CD1c-positive myeloid dendritic cell (primary cell): ENCODE measurements around the gene SPOCD1.

Experiments
- DNase-seq: peaks from one replicate; pipeline ENCODE4 v3.0.0-alpha.2; 2016; ENCODE audit errors: extremely low spot score

SPOCD1 gene

DNA sequence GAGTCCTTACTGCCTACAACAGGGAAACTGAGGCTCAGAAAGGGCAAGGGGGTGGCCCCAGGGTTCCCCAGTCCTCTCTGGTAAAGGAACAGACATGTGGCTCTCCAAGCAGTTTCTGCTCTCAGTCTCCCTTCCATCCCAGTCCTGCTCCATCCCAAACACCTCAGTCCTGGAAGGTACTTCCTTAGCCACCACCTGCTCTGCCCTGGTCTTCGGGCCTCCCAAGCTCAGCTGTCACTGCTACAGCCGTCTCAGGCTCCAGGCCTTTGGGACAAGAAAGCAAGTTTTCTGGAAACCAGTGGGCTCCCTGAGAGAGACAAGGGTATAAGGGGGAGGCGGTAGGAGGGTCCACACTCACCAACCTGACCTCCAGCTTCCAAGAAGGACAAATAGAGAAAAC is 28.6 kb downstream of the SPOCD1 start:
- no peak for DNase-seq

DNA sequence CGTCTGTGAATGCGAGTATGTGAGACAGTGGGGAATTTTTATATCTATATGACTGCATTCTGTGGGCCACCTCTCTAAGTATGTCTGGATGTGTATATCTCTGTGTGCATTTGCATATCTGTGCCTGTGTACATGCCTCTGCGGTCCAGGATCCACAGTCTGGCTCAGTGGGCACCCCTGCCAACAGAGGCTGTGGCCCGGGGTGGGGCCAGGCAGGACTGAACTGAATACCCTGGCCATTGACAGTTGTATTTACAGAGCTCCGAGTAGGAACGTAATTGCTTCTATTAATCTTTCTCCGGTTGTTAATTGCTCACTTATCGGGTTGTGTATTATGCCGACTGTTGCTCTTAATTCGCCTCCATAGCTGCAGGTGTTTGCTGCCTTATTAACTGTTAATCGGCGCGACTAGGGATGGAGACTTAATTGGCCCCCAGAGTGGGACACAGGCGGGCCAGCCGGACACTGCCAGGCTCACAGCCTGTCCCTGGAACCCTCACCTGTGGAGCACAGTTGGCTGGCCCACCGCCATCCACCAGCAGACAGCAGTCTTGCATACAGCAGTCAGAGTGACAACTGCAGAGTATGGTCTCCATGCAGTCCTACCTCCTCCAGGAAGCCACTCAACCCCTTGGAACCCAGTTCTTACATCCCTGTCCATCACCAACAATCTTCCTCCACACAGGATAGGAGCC is 29.3 kb downstream of the SPOCD1 start:
- no peak for DNase-seq

DNA sequence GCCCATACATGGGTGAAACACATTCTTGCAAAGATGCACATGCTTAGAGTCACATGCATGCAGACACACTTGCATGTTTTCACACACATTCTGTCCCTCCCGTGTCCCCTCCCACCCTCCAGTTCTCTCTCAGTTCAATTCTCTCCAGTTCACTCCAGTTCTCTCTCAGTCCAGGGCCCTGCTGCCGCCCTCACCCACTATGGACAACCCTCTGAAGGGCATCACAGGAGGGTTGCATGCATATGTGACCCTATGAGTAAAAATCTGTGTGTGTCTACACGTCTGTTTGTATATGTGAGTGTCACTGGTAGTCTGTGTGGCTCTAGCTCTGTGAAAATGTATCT is 29.9 kb downstream of the SPOCD1 start:
- DNase-seq = no peak

DNA sequence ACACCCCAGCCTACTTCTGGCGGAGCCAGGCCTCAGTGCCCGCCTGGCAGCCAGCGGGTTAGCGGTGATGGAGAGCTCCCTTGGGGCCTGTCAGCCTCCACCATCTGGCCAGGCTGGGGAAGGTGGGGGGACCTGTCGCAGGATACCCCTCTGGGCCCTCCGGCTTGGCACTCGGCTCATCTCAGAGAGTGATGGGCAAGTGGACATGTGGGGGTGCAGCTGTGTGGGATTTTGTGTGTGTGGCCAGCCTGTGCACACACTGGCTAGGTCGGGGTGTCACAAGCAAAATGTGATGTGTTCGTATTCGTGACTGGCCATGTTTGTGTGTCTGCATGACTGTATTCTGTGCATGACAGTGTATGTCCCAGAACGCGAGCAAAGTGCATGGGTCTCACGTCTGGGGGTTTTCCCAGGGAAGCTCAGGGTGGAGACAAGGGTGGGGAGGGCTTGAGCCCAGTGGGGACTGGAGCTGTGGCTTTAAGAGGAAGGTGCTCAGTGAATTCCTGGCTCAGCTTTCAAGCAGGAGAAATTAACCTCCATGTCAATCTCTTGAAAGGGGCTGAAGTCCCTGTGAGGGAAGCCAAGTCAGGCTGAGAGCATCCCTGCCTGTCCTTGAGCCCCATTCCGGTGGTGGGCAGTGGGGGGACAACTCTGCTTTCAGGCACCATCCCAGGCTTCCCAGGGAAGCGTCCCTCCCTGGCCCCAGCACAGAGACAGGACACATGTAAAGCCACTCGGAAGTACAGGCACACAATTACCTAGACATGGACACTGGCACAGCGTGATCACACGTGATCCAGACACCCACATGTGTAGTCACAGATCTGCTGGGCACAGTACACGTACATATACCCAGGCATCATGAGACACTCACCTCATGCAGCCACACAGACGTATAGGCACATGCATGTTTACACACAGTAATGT is 30.5 kb downstream of the SPOCD1 start:
- no peak for DNase-seq

DNA sequence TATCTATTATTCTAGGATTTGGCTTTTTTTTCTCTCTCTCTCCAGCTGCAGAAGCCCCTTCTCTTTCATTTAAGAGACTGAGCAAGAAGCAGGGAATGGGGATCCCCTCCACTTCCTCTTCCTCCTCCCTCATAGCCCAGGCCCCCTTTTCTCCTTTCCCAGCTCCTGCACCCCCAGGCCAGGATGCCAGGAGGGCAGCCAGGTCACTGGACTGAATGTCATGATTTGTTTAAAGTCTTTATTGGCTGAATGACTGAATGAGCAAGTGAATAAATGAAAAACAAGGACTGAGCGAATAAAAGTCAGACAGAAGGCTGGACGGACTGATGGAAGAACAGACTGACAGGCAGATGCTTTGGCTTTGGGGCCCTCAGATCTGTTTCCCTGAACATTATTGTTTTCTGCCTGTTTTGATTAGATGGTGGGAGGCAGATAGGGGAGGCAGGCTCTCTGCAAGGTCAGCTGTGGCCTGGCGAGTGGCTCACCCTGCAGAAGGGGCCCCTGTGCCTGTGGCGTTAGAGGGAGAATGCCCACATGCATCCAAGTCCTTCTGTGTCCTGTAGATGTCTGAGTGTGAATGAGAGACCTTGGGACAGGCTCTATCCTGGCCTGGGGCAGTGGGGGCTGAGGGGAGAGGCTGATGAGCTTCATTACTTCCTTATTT is 31.3 kb downstream of the SPOCD1 start:
- DNase-seq = no peak

DNA sequence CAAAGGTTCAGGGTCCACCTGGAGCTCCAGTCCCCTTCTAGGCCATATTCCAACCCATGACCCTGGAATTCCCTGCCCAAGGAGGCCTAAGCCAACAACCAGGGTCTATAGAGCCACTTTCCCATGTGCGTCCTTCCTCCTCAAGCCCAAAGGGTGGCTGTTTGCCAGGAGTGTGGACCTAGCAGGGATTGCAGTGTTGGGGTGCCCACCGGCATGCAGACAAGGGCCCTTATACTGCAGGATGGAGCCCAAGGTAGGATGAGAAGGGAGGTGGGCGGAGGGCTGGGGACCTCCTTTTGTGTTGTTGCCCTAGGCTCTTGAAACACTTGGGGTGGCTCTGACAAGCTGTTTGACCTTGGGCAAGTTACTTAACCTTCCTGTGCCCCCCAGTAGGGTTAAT is 32.0 kb downstream of the SPOCD1 start:
- DNase-seq = no peak

DNA sequence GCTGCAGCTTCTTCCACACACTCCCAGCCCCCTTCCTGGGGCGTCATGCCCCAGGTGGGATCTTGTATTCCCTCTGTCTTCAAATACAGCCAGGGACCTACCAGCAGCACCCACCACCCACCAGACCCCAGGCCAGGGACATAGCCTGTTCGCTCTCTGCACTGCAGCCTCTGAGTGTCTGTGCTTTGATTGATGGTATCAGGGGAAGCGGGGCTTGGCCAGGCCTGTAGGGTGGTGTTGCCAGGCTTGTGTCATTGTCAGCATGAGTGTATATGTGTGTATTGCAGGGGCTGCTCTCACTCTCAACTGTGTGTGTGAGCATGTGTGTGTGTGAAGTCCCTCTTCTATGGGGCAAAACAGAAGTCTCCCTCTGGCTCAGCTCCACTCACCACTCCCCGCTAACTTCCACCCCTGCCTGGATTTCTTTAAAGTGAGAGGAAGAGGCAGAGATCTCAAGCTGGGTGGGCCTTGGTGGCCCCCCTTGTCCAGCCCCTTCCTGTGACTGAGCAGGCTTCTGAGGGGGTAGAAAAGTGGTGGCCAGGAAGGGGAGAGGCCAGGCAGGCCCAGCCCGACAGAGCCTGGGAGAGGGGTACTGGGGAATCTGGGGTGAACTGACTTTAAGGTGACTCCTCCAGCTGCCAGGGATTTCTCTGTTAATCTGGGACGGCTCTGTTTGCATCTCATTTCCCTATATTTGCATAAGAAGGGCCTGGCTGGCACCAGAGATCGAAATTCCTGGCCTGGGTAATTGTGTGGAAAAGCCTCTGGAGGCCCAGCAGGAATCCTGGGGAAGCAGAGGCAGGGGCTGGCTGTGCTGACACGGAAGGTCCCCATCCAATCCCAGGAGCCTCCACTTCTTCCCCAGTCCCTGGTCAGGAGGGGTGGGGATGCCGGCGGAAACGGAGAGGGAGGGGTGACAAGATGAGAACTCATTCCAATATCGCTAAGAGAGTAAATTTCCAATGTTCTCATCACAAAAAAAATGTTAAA is 33.1 kb downstream of the SPOCD1 start:
- no peak for DNase-seq

DNA sequence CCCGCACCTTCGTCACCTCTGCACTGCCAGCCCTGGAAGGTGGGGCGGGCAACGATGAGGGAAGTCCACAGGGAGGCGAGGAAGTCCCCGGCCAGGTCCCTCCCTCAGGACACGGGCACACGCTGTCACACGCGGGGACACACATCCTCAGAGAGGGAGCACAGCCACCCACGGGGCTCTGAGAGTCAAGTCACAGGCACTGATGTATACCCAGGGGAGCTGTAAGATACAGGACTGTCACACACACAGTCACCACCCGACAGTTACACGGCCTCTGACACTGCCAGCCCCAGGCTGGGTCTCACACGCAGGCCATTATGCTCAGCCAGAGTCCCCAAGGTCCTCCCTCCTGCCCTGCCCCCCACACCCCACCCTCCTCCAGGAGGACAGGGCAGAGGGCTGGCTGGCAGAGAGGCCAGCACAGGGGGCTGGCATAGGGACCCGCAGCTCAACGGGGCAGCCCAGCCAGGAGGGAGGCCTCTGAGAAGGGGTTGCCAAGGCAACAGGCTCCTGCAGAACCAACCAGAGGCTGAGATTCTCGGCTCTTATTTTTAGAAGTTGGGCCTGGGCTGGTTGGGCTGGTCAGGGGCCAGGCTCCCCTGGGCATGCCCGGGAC is 34.0 kb downstream of the SPOCD1 start:
- DNase-seq = no peak

DNA sequence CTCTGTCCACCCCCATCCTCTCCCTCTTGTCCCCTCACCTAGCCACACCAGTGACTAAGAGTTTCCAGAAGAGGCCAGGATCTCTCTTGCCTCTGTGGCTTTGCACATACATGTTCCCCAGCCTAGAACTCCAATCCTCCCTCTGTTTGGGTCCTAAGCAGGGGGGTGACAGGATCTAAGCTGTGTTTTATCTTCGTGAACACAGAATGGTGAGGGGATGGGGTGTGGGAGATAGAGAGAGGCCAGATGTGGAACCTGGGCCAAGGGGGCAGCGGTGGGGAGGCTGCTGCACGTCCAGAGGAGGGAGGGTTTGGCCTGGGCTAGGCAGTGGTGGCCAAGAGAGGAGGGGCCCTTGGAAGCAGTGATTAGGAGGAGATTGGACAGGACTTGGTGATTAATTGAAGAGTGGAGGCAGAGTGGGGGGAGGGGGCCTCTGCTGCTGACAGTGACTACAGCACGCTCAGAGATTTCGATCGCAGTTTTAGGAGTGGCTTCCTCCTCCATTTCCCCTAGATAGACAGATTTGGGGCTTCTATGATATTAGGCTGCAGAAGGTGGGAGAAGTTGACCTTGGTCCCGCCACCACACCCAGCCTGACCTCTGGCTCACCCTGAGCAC is 34.6 kb downstream of the SPOCD1 start:
- no peak for DNase-seq

DNA sequence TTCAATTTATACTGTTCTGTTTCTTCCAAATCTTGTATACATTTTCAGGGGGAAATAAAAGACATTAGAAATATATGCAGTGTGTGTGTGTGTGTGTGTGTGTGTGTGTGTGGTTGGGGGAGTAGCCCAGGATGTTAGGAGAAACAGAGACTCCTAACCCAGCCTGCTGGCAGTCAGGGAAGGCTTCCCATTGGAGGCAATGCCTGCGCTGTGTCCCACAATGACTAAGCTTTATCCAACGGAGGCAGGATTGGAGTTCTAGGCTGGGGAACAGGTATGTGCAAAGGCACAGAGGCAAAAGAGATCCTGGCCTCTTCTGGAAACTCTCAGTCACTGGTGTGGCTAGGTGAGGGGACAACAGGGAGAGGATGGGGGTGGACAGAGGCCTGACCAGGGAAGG is 35.2 kb downstream of the SPOCD1 start:
- no peak for DNase-seq

DNA sequence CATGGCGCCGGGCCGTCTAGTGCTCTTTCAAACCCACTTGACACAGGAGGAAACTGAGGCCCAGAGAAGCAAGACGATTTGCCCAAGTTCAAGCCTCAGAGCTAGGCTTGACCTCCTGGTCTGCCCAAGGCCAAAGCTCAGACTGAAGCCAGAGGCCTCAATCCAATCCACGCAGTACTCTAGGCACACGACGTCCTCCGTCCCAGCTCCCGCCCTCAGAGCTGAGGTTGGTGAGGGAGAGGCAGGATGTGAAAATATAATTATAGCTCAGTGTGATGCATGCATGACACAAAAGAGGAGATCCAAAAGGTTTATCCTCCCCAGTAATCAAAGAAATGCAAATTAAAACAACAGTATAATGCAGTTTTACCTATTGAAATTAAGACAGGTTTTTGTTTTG is 36.1 kb downstream of the SPOCD1 start:
- DNase-seq = no peak

DNA sequence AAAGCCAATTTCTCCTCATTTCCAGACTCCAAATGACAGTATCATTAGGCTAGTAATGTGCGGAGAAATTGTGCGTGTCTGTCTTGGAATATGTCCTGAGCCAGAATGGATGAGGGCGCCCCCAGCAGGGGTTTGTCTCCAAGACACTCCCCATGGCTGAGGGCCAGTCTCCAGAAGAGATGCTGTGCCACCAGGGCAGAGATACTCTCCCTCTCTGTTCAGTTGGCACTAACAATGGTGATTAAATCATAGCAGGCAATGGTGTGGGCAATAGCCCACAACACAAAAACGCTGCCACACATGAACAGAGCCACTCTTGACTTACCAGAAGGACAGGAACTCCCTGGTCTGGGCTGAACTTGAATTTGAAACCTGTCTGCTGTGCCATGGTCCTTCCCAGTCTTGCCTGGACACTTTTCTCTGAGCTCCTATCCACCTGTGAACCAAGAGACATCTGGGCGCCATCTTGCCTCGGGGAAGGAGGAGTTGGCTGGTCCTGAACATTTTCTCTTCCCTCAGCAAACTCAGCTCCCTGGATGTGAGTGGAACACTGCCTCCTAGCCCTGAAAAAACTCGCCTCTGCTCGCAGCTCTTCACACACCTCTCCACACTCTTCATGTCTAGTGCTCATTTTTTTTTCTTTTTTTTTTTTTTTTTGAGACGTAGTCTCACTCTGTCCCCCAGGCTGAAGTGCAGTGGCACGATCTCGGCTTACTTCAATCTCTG is 36.9 kb downstream of the SPOCD1 start:
- DNase-seq = no peak

DNA sequence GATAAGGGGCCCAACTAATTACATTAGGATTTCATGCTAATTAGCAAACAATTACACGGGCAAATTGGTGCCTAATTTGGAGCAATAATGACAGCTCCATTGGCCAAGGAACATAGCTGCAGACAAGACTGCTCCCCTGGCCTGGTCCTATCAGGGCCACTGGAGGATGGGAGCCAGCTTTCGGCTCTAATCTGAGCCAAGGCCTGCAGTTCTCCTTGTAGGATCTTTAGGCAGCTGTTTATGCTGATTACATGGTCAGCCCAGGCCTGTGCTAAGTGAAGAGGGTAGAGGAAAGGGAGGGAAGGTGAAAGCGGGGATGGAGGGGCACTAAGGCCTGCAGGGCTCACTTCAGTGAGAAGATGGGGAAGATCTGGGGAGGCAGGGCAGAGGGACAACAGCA is 39.3 kb downstream of the SPOCD1 start:
- no peak for DNase-seq

DNA sequence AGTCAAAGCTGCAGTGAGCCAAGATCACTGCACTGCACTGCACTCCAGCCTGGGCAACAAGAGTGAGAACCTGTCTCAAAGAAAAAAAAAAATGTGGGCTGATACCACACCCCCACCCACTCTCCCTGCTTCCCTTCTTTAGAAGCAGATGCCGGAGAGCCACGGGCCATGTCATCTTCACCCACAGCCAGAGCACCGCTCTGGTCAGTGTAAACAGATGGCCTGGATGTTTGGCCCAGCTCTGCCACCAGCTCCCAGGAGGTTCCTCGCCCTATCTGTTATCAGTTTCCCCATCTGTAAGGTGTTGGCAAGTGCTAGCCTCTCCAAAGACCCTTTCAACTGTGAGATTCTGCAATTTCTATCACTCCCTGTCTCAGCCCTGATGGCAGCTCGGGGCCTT is 39.8 kb downstream of the SPOCD1 start:
- peak; percentile 56 for DNase-seq

DNA sequence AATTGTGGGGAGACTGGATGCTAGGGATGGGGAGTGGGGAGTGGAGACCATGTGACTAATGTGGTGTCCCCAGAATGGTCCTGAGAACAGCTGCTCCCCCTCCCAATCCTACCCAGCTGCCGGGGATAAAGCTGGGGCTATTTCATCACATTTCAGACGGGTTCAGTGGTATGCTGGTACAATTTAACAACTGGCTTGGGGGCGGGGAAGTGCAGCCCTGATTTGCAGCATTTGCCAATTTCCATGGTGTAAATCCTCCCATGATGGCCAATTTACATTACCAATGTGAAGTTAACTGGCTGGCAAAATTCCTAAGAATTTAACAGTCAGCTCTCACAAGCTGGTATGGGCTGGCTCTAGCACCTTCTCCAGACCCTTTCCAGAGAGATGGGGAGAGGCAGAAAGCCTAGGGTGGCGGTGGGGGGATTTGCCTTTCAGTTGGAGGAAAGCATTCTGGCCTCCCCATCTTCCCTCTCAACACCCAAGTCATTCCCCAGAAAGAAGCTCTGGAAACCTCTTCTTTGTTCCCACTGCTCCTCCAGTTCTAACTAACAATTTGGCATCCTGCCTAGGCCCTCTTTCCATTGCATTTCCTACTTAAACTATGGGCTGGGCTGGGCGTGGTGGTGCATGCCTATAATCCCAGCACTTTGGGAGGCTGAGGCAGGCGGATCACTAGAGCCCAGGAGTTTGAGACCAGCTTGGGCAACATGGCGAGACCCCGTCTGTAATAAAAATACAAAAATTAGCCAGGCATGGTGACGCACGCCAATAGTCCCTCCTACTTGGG is 40.4 kb downstream of the SPOCD1 start:
- no peak for DNase-seq

DNA sequence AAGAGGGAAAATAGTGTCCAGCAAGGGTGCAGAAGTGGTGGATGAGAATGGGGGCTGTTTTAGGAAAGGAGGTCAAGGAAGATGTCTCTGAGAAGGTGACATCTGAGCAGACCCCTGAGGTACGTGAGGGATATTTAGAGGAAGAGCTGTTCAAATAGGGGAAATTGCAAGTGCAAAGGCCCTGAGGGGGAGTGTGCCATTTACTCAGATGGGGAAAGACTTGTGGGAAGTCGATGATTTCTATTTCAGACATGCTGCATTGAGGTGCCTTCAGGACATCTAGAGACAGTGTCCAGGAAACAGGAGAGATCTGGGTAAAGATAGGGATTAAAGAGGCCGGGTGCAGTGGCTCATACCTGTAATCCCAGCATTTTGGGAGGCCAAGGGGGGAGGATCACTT is 41.3 kb downstream of the SPOCD1 start:
- DNase-seq = no peak

DNA sequence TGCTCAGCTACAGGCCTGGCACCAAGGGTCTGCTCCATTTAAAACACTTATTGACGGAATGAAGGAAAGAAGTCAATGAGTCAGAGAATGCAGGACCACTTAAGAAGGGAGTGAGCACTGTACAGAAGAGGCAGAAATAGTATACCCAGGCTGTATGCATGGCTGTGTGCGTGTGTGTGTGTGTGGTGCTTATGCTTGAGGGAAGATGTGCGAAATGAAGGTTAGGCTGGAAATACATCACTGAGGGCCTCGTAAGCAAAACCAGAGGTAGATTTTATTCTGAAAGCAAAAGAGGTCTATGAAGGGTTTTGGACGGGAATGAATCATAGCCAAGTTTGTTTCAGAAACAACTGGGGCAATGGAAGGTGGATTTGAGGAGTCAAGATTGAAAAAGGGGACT is 42.0 kb downstream of the SPOCD1 start:
- DNase-seq = no peak

DNA sequence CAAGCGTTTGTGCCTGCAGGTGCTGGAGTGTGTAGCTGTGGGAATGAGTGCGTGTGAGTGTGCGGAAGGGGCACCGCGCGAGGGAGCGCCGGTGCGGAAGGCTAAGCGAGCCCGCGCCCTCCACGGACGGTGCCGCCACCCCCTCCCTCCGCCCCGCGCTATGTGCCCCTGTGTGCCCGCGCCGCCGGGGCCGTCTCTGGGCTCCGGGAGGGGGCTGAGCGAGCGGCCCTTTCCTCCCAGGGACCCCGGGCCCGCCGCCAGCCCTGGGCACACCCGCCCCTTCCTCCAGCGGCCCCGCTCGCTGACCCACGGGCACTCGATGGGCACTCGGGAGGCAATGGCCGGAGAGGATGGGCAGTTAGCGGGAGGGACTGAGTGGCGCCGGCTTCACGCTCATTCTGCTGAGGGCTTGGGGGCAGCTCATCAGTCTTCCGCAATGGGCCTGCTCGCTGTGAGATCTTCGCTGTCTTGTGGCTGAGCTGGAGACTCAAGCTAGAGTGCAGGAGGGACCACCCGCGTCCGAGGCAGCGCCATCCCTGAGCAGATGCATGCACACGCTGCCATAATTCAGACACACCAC is 43.1 kb downstream of the SPOCD1 start:
- DNase-seq = no peak
